CMK (cell line): Measurements from ENCODE around the gene SMIM41.

Source experiments
- DNase-seq: peaks from one replicate; pipeline ENCODE4 v3.0.0-alpha.2; 2010; ENCODE audit warnings: low read depth

Gene SMIM41

DNA sequence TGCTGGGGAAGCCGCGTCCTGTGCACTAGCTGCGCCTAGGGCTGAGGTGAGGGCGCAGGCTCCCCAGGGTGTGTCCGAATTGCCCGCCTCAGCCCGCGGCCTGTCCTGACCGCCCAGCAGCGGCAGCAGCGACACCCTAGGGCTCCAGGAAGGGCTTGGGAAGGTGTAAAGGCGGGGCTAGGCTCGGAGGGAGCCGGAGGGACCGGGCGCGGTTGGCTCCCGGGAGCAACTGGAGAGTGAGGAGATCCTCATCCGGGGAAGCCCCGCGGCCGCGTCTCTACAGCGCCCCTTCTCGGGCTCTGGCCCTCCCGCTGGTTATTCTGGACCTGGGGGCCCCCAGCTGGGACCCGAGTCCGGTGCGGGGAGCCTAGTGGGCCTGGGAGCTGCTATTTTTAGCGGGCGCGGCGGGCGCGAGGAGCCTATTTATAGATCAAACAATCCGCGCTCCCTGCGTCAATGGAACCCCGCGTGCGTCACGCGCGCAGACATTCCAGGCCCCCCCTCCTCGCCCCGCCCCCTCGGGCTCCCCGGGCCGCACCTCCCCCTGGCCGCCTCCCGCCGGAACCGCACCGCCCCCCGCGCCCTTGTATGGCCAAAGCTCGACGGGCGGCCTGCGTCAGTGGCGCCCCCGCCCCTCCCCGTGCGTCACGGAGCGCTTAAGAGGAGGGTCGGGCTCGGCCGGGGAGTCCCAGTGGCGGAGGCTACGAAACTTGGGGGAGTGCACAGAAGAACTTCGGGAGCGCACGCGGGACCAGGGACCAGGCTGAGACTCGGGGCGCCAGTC lies 28.6 kb upstream of the SMIM41 start, which contains the start of gene NR4A1:
Gene NR4A1 (plus strand): TSS at position 685 of the 784 bp plus-strand sequence. CDS start 2,887 bp downstream, outside the sequence.
- peak; percentile 79 for DNase-seq

DNA sequence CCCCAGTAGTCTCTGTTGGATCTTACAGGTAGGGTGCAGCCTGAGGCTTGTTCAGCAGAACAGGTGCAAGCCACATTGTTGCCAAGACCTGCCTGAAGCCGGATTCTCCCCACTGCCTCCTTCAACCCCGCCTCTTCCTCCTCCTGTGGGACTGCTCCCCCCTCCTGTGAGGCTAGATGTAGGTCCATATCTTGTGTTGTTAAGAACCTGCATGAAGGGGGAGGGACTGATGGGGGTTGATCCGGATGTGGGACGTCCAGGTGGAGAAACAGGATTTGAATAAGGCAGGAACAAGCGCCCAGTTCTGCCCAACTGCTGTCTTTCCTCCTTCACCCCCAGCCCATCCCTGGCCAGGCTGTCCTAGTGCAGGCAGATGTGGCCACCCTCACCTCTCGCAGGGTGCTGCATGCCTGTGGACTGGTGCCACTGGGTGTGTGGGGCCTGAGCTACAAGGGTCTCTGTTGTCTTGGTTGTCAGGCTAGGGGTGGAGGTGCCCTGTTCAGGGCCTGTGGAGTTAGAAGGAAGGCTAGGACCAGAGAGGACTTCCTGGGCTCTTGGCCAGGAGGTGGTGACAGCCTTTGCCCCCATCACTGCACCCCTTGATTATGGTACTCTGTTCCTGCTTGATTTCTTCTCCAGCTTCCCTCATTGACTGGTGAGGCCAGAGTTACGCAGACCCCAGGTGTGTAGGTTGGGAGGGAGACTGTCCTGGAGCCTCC lies 26.9 kb upstream of the SMIM41 start:
- no peak for DNase-seq

DNA sequence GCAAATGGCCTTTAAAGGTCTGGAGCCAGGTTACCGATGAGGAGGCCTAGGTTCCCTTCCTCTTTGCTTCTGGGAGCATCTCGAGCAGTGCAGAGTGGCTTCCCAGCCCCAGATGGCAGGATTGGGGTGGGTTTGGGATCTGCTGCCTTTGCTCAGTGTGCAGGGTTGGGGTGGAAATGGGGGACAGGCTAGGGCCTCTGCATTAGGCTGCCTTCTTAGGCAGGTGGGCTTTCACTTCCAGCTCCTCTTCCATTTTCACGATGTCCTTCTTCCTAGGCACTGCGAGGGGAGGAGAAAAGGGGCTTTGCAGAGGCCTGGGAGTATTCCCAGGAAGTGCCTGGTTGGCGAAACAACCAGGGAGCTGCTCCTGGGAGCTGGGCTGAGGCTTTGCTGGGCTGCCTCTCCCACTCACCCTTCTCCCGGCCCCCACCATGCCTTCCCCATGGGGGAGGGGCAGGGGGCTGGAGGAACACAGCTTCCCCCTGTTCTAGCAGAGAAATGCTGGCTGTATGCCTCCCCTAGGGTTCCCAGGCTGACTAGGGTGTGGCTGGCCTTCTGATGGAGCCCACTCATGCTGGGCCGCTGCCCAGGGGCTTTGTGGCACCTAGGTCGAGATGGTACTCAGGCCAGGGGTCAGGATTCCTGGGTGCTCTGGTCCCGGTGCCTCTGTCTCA lies 25.8 kb upstream of the SMIM41 start:
- no peak for DNase-seq

DNA sequence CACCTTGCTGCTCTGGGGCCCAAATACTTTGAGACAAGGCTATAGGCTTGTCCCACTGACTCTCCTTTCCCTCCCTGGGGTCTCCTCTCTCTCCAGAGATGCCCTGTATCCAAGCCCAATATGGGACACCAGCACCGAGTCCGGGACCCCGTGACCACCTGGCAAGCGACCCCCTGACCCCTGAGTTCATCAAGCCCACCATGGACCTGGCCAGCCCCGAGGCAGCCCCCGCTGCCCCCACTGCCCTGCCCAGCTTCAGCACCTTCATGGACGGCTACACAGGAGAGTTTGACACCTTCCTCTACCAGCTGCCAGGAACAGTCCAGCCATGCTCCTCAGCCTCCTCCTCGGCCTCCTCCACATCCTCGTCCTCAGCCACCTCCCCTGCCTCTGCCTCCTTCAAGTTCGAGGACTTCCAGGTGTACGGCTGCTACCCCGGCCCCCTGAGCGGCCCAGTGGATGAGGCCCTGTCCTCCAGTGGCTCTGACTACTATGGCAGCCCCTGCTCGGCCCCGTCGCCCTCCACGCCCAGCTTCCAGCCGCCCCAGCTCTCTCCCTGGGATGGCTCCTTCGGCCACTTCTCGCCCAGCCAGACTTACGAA lies 25.2 kb upstream of the SMIM41 start:
- DNase-seq: no peak

DNA sequence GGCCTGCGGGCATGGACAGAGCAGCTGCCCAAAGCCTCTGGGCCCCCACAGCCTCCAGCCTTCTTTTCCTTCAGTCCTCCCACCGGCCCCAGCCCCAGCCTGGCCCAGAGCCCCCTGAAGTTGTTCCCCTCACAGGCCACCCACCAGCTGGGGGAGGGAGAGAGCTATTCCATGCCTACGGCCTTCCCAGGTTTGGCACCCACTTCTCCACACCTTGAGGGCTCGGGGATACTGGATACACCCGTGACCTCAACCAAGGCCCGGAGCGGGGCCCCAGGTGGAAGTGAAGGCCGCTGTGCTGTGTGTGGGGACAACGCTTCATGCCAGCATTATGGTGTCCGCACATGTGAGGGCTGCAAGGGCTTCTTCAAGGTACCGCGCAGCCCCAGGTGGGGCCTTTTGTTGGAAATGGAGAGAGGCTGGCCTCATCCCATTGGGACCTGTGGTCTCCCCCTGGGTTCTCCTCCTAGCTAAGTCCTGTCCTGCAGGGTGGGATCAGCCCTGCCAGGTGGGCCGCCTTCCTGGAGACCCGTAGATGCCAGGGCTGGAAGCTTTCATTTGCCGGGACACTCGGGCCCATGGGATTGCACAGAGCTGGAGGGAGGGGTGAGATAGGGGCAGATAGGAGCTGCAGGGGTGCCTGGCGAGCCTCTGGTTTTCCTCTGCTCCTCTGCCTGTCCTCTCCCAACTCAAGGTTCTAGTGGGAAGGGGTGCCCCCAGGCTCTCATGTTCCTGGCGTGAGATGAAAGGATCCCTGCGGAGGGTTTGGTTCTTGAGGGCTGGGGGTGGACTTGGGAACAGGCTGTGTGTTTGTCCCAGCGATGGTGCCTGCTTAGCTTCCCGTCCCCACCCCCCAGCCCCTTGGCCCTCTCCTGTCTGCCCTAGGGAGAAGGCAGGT lies 24.4 kb upstream of the SMIM41 start:
- DNase-seq: no peak

DNA sequence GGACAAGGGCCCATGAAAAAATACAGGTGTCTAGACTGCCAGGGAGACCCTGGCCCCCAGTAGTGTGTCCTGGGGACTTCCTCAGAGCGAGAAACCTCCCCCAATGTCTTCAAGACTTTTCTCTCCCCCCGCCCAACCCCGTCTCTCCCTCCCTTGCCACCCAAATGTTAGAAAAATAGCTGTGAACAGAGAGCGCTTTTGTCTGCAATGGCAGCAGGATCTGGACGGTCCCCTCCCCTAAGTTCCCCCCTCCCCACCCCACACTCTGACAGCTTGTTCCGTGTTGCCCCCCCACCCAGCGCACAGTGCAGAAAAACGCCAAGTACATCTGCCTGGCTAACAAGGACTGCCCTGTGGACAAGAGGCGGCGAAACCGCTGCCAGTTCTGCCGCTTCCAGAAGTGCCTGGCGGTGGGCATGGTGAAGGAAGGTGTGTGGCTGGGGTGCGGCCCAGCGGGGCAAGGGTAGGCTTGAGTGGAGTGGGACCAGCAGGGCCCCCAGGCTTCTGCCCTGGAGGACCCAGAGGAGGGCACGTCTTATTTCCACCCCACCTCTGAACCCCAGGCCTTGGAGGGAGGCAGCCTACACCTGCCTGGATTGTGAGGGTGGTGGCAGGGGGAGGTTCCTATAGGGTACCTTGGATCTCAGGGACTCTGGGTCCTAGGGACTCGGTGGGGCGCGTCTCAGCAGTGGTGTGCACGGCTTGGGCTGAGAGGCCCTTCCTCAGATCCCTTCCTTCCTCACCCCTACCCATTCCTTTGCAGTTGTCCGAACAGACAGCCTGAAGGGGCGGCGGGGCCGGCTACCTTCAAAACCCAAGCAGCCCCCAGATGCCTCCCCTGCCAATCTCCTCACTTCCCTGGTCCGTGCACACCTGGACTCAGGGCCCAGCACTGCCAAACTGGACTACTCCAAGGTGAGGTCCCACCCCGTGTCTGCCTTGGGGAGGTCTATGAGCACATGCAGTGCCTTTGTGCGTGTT lies 23.5 kb upstream of the SMIM41 start:
- no peak for DNase-seq

DNA sequence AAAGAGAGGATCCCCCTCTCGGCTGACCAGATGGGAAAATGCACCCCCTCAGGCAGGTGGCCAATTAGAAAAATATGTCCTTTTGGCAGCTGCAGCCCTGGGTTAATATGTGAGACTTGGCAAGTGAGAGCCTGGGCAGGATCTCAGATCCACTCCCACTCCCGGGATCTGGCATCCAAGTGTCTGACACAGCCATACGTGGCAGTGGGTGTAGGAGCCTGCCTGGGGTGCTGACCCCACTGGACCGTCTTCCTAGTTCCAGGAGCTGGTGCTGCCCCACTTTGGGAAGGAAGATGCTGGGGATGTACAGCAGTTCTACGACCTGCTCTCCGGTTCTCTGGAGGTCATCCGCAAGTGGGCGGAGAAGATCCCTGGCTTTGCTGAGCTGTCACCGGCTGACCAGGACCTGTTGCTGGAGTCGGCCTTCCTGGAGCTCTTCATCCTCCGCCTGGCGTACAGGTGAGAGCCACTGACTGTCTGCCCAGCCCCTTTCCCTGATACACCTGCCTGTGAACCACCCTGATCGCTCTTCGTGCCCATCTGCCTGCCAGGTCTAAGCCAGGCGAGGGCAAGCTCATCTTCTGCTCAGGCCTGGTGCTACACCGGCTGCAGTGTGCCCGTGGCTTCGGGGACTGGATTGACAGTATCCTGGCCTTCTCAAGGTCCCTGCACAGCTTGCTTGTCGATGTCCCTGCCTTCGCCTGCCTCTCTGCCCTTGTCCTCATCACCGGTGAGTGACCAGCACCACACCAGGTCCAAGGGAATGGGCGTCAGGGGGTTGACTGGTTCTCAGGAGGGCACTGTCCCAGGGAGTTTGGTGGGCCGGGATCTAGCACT lies 22.5 kb upstream of the SMIM41 start:
- no peak for DNase-seq

DNA sequence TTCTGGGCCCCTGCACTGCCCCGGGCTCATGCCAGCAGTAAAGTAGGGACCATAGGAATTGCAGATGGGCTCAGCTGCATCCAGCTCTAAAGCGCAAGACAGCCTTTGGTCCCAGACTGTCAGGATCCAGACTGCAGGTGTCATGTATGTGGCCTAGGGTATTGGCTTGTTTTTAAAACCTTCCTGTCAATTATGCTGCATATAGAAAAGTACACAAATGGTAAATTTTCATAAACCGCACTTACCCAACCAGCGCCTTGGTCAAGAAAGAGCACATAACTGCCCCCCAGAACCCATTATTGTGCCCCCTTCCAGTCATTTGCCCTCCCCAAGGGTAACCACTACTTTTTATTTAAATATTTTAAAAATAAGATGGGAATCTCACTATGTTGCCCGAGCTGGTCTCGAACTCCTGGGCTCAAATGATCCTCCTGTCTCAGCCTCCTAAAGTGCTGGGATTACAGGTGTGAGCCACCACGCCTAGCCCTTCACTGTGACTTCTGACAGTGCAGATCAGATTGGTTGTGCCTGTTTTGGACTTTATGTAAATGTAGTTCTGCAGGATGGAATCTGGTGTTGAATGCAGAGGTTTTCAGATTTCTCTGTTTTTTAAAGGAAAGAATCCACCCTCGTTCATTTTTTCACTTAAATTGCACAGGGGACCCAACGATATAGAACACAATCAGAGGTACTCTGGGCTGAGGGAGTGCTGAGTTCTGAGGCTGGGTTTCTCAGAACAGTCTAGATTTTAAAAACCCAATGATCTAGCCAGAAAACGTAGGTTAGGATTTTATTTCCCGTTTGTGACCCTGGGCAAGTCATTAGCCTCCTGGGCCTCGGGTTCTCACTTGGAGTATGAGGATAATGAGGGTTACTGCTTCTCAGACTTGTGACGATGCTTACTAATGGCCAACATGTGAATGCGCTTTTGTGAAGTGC lies 21.6 kb upstream of the SMIM41 start:
- no peak for DNase-seq

DNA sequence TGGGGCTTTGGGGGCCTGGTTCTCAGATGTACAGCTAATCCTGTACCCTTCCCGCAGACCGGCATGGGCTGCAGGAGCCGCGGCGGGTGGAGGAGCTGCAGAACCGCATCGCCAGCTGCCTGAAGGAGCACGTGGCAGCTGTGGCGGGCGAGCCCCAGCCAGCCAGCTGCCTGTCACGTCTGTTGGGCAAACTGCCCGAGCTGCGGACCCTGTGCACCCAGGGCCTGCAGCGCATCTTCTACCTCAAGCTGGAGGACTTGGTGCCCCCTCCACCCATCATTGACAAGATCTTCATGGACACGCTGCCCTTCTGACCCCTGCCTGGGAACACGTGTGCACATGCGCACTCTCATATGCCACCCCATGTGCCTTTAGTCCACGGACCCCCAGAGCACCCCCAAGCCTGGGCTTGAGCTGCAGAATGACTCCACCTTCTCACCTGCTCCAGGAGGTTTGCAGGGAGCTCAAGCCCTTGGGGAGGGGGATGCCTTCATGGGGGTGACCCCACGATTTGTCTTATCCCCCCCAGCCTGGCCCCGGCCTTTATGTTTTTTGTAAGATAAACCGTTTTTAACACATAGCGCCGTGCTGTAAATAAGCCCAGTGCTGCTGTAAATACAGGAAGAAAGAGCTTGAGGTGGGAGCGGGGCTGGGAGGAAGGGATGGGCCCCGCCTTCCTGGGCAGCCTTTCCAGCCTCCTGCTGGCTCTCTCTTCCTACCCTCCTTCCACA lies 20.7 kb upstream of the SMIM41 start:
- no peak for DNase-seq

DNA sequence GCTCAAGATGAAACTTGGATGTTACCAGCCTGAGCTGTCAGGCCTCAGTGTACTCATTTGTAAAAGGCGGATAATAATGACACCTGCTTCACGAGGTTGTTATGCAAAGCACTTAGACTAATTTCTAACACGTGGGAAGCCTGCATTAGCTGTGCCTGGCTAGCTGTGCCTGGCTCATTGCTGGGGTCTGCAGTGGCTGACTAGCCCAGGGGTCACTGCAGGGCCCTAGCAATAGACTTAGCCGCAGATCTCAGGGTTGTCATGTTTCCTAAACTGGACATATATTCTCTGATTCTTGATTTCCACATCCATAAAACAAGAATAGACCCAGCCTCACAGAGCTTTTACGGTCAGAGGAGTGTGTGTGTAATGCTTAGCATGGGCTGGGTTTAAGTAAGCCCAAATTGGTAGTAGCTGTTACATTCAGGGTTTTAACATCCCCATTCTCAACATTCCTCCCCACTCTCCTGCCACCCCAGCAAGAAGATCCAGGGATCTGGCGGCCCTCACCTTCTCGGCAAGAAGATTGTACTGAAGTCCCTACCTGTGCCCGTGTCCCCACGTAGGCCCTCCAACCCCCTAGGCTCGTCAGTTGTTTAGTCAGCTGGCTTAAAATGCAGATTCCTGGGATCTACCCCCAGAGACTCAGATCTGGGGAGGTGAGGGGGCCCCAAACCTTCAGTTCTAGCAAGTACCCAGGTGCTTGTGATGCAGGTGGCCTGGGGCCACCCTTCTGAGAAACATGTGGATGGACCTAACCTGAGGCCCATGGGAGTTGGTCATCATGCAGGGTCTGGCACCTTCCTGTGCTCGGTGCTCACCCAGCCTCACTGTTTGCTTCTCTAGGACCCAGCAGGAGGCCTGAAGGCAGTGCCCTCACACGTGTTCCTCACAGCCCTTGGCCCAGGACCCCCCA lies 19.7 kb upstream of the SMIM41 start:
- no peak for DNase-seq

DNA sequence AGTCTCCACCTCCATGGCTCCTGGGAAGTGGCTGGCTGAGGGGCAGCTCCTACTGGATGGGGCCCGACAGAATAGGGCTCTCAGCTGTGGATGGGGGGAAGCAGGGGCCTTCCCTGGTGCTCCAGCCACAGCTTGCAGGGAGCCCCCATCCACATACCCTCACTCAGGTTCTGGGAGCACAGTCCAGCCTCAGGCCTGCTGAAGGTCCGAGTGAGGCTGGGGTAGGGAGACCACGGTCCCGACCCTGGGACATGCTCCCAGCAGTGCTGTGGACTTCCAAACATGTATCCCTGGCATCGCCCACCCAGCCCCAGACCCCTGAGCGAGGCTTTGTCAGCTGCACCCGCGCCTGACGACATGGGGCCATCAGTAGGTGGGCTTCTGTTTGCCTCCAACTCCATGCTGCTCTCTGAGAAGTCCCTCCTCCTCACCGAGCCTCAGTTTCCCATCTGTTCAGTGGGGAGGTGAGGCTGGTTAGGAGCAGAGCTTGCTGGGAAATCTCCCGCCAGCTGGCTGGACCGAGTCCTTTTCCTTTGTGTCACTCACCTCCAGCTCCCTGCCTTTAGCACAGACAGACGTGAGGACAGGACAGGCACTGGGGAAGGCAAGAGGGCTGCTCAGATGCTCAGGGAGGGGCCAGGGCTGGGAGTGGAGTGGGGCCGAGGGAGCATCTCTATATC lies 18.9 kb upstream of the SMIM41 start:
- DNase-seq: no peak

DNA sequence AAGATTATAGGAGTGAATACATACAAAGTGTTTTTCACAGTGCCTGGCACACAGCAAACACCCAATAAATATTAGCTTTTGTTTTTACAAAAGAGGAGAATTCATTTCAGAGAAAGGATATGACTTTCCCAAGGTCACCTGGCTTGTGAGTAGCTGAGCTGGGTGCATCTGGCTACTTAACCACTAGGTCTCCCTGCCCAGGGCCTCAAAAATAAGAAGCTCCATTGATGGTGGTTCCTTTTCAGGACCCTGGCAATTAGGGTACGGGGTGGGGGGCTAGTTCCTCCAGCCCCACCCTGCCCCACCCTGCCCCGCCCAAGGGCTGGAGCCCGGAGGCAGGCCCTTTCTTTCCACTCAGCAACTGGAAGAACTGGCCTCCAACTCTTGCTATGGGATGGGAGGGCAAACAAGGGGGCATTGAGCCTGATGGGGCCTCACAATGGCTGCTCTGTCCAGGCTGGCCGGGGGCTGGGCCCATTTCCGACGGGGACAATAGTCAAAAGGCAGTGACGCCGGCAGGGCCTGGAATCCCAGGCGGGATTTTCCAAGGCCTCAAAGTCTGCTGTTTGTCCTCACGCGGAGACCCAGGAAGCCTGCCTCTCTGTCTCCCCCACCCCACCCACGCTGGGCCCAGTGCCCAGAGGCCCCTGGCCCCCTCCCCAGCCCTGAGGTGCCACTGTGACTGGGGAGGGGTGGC lies 17.9 kb upstream of the SMIM41 start:
- no peak for DNase-seq

DNA sequence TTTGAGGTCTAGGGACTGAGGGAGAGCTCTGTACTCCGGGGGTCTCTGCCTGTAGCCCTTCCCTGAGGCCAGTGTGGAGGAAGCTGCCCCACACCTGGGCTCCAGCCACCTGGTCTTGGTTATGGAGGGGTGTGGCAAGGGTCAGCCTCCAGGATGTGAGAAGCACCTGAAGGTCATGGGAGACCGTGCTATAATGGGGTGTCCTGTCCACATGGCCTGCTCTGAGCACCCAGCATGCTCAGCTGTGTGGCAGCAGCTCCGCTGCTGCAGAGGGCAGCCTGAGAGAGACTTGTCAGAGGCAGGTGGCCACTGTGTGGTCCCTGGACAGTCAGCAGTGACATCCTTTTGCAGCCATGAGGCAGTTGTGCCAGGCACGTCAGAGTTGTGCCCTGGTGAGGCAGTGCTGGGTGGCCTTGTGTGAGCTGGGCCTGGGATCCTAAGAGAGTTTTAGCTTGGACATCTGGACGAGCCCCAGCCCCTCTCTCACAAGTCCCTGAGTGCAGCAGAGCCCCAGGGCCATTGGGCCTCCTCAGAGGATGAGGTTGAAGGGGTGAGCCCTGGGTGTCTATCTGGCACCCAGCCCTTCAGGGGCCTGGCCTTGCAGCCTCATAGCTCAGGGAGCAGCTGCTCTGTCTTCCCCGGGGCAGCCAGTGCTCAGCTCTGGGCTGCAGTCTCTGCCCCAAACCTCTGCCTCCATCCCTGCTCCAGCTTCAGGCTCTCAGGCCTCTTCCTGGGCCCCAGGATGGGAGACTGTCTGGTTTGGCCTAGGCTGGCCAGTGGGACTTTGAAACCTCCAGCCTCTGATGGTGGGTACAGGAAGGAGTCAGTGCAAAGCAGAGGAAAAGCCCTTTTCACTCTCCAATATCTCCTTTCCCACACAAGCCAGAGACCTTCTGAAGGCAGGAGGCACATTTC lies 17.1 kb upstream of the SMIM41 start:
- no peak for DNase-seq
